Skin of body (tissue), 2 donors: Measurements from ENCODE around the gene IFI30. TPM values are rescaled to one million over a fixed set of nuclear protein-coding genes. Genes with fewer than 3 reads are reported as not detected.

Experiments used
- DNase-seq: peaks from one replicate; lab custom pipeline; 2025; lab: John Stamatoyannopoulos, UW
- total RNA-seq: library from RNA; depleted of rRNA; stranded (reverse); fragments of >200 nt; gene quantifications from one replicate; pipeline ENCODE4 v1.2.3, GENCODE V29; 2014

The IFI30 gene
- total RNA-seq, 1 donor from 2014 or later = 9.0 TPM

GRCh38 chr19:18171605-18172327 is 1.8 kb upstream of the IFI30 start:
- no peak for DNase-seq

GRCh38 chr19:18172331-18173053 is 1.1 kb upstream of the IFI30 start:
- no peak for DNase-seq

DNA sequence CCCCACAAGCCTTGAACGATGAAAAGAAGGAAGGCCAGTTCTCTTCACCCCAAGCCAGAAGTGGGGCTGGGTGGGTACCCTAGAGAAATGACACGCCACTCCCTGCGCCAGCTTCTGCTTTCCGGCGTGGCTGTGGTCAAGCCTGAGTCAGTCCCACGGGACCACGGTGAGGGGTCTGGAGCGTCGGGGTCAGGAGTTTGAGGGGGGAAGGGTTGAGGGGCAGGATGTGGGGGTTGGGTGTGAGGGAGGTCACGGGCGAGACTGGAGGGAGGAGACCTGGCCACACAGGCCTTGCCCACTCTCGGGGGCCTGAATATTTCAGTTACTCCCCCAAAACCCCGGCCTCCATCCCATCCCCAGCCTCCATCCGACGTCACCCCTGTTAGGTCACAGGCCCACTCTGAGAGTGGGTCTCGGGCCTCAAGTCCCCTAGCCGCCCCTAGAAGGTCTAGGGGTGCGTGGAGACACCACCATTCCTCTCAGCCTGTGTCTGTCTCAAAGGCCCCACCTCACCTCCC is 500 bp upstream of the IFI30 start:
- no peak for DNase-seq

DNA sequence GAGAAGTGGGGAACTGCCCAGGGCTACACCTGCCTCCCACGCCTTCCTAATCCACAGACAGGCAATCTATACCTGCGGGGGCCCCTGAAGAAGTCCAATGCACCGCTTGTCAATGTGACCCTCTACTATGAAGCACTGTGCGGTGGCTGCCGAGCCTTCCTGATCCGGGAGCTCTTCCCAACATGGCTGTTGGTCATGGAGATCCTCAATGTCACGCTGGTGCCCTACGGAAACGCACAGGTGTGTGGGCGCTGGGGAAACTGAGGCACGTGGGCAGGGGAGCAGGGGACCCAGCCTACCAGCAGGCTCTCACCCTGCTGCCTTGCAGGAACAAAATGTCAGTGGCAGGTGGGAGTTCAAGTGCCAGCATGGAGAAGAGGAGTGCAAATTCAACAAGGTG is 1.4 kb downstream of the IFI30 start:
- DNase-seq = no peak

DNA sequence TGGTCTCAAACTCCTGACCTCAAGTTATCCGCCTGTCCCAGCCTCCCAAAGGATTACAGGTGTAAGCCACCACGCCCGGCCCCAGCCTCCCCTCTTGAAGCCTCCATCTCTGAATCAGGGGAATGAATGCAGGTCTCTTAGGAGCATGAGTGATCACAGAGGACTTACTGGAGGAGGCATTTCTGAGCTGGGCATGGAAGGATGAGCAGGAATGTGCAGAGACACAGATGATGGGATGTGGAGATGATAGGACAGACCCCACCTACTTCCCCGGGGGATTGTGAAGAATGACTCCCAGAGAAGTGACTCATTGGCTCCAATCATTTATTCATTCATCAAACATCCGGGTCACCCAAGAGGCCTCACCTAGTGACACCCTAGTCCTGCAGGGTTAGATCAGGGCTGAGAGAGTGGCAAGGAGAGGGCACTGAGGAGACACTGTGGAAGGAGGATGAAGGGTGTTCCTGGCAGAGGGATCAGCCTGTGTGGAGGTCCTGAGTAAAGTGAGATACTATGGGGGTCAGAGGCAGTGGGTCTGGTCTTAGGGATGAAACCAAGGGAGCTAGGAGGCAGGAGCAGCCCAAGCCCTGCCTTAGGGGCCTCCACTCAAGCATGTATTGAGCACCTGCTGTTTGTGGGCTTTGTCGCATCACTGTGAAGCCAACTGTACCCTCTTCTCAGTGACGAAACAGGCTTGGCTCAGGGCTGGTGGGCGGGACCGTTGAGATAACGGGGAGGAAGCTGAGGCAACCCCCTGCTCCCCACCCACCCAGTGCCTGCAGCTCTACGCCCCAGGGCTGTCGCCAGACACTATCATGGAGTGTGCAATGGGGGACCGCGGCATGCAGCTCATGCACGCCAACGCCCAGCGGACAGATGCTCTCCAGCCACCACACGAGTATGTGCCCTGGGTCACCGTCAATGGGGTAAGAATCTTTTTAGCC is 3.0 kb downstream of the IFI30 start:
- DNase-seq = no peak

DNA sequence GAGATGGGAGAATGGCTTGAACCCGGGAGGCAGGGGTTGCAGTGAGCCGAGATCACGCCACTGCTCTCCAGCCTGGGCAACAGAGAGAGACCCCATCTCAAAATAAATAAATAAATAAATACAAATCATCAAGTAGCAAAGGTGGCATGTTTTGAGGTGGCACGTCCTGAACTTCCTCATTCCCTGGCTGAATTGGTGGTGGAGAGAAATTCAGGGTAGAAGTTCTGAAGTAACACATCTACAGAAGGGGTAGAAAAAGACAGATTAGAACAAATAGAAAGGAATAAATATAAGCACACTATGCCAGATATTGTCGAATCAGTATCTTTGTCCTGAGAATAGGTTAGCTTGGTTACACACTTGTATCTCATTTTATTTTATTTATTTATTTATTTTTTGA is 6.3 kb downstream of the IFI30 start:
- DNase-seq = no peak

GRCh38 chr19:18183529-18183928 is 9.9 kb downstream of the IFI30 start:
- no peak for DNase-seq

DNA sequence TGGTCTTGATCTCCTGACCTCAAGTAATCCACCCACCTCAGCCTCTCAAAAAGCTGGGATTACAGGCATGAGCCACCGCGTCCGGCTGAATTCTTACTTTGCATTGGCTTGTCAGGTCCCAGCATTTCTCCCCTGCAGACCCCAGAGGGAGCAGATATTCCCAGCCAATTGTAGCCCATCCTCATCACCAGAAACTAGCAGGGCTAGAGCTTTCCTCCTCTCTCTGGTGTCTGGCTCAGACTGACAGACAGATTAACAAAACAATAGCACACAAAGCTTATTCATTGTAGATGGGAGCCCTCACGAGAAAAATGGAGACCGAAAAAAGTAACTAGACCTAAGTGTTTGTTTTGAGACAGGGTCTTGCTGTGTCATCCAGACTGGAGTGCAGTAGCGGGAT is 11.9 kb downstream of the IFI30 start:
- DNase-seq = no peak

GRCh38 chr19:18190278-18190677 is 16.7 kb downstream of the IFI30 start:
- DNase-seq = no peak

- no peak for DNase-seq
These were observed 18.0 kb downstream of the IFI30 start for GRCh38 chr19:18191640-18192062.

DNA sequence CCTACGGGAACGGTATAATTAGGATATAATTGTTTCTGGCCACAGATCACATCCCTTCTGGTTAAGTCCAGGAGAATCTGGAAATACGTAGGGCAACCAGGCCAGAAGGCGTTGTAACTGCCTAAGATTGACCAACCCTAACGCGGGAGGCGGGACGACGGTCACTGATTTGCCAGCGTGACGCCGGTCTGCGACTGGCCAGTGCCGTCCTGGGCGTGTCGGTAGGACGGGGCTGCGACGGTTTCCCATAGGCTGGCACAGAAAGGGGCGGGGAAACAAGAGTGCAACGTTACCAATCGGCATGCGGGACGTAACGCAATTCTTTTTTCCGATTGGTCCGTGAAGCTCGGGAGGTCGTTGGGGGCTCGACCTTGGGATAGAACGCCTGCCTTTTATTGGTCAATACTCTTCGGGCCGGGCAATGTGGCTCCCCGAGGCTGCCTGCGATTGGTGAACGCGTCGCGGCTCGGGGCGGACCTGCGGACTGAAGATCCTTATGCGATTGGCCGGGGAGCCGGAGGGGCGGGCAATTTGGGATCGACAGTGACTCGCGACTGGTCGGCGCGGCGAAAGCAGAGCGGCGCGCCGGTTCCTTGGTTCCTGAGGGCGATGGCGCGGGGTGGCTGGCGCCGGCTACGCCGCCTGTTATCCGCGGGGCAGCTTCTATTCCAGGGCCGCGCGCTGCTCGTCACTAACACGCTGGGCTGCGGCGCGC is 19.2 kb downstream of the IFI30 start, which contains the start of gene MPV17L2:
MPV17L2 (plus strand) TSS at position 546 of the 715 bp plus-strand sequence; CDS start at position 610, 64 bp downstream.
- DNase-seq = peak; percentile 100

DNA sequence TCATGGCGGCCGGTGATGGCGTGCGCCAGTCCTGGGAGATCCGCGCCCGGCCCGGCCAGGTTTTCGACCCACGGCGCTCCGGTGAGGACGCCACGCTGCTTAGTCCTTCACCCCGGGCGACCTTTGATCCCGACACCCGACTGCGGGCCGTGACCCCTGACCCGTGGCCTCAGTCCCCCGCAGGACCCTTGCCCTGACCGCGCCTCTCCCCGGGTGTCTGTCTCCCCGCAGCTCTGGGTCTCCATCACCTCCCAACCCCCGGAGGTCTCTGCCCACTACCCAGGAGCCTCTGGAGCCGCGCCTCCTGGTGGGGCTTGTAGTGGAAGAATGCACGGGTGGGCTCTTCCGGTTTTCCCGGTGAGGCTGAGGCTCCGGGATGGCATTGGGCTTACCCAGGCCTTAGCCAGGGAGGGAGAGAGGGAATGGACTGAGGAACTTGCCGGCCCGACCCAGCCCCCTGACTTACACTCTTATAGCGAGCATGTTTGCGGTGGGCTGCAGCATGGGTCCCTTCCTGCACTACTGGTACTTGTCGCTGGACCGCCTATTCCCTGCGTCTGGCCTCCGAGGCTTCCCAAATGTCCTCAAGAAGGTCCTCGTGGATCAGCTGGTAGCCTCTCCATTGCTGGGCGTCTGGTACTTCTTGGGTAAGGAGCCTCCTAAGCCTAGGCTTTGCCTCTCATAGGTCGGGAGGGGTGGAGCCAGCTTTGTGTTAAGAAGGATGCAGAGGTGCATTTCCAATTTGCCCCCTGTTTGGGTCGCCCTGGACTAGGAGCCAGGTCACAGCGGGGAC is 20.0 kb downstream of the IFI30 start:
- no peak for DNase-seq

DNA sequence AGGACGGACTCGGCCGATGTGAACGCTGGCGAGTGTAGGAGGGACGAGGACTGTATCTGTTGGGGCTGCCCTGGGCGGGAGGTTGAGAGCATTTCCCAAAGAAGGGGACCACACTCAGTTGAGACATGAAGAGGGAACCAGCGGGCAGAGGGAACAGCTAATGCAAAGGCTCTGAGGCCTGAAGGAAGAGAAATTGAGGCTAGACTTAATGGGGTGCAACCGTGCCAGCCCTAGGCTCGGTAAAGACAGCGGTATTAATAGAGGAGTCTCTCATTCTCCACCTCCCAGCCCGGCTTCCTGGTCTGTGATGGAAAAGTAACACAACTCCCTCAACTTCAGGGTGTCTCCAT is 20.5 kb downstream of the IFI30 start:
- DNase-seq = no peak

- no peak for DNase-seq
These were observed 21.1 kb downstream of the IFI30 start for GRCh38 chr19:18194554-18195238.

- DNase-seq = no peak
These were observed 22.9 kb downstream of the IFI30 start for GRCh38 chr19:18196511-18196845.

GRCh38 chr19:18197306-18197705 is 23.7 kb downstream of the IFI30 start:
- no peak for DNase-seq

DNA sequence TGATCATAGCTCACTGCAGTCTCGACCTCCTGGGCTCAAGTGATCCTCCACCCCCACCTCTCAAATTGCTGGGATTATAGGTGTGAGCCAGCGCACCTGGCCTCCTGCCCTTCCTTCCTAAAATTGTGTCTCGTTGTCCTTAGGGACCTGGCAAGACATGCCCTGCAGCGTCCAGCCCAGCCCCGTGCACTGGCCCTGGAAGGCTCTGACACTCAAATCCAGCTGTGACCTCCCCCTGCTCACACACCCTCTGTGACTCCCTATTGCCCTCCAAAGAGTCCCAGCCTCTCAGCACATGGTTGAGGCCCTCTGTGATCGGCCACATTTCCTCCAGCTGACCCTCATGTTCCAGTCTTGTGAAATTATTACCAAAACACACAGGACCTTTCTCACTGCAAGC is 24.3 kb downstream of the IFI30 start:
- DNase-seq = no peak

DNA sequence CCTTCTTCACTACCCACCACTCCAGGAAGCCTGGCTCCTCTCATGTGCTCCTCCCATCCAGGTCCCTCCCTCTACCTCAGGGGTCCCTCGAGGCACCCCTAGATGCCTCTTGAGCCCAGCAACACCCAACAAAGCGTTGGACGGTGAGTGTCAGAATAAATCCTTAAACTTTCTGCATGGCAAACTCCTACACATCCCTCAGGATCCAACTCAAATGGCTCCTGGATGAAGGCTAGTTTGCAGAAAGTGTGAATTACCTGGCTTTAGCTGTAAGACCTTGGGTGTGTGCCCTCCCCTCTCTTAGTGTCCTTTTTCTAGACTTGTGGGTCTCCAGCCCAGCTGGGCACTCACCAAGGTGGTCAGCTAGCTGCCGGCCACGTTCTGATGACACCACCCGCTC is 24.8 kb downstream of the IFI30 start:
- no peak for DNase-seq

GRCh38 chr19:18202397-18202777 is 28.8 kb downstream of the IFI30 start:
- no peak for DNase-seq
